BE2C (cell line): ENCODE measurements around the gene DCAF7.

Experiments
- DNase-seq: peaks from one replicate; pipeline ENCODE4 v3.0.0-alpha.2; 2020
- H3K27me3 ChIP-seq: fragments of 250-450 bp; sonication (Bioruptor Pico); 2 replicates; pipeline ENCODE4 v1.5.1; 2020; ENCODE audit warnings: mild to moderate bottlenecking
- H3K36me3 ChIP-seq: fragments of 250-450 bp; sonication (Bioruptor Pico); 2 replicates; pipeline ENCODE4 v1.5.1; 2020; ENCODE audit warnings: mild to moderate bottlenecking
- H3K4me1 ChIP-seq: fragments of 250-450 bp; sonication (Bioruptor Pico); 2 replicates; pipeline ENCODE4 v1.5.1; 2020
- H3K4me3 ChIP-seq: 2 replicates; pipeline ENCODE4 v1.5.1; 2011; ENCODE audit warnings: low read depth, low read length
- H3K9me3 ChIP-seq: fragments of 250-450 bp; sonication (Bioruptor Pico); 2 replicates; pipeline ENCODE4 v1.5.1; 2020
- TF ChIP-seq, protein P1 (sequence below): IDR thresholded peaks from 2 replicates; pipeline ENCODE4 v1.5.1; 2012; ENCODE audit warnings: mild to moderate bottlenecking, low read depth, low read length

Gene DCAF7

DNA sequence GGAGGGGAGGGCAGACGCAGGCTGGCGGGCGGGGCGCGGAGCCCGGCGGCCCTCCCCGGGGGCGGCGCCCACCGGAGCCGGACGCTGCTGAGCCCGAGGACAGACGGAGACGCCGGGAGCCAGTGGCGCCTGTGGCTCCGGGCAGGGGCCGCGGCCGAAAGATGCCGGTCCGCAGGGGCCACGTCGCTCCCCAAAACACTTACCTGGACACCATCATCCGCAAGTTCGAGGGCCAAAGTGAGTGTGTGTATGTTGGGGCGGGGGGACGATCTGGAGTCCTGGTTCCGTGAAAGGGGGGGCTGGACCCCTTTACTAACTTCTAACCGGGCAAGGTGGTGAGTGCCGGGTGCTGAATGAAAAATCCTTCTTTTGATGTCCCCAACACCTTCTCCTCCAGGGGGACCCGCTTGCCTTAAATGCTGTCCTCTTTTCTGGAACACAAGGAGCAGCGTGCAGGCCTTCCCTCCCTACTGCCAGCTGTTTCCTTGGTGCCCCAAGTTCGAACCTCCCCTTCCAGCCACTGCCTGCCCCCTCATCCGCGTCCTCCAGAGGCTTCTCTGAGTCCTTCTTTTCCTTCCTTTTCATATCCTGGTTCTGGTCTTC is 26.9 kb upstream of the DCAF7 start, which contains the start of gene KCNH6:
TSS of gene KCNH6 (plus strand) at position 106 of the 603 bp plus-strand sequence. CDS start at position 162, 56 bp downstream.
- TF ChIP-seq, protein P1, sequence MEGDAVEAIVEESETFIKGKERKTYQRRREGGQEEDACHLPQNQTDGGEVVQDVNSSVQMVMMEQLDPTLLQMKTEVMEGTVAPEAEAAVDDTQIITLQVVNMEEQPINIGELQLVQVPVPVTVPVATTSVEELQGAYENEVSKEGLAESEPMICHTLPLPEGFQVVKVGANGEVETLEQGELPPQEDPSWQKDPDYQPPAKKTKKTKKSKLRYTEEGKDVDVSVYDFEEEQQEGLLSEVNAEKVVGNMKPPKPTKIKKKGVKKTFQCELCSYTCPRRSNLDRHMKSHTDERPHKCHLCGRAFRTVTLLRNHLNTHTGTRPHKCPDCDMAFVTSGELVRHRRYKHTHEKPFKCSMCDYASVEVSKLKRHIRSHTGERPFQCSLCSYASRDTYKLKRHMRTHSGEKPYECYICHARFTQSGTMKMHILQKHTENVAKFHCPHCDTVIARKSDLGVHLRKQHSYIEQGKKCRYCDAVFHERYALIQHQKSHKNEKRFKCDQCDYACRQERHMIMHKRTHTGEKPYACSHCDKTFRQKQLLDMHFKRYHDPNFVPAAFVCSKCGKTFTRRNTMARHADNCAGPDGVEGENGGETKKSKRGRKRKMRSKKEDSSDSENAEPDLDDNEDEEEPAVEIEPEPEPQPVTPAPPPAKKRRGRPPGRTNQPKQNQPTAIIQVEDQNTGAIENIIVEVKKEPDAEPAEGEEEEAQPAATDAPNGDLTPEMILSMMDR, result peak; percentile 27
- no peaks in the 10 kb centered on the region for H3K9me3 ChIP-seq
- DNase-seq, result no peak
- H3K4me3 ChIP-seq, result peak within 1 kb of the TSS; percentile 61
- no peaks in the 10 kb centered on the region for H3K36me3 ChIP-seq
- no peaks in the 10 kb centered on the region; the same call in 1 of the 2 replicates for H3K4me1 ChIP-seq
- no peaks in the 10 kb centered on the region for H3K27me3 ChIP-seq

DNA sequence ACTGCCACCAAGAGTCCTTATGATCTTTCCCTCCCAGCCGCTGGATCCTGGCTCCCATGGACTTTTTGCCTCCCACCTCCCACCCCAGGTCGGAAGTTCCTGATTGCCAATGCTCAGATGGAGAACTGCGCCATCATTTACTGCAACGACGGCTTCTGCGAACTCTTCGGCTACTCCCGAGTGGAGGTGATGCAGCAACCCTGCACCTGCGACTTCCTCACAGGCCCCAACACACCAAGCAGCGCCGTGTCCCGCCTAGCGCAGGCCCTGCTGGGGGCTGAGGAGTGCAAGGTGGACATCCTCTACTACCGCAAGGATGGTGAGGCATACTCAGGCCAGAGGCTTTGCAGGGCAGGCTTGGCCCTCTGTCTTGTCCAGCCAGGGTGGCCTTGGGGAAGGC is 26.2 kb upstream of the DCAF7 start:
- TF ChIP-seq, protein P1, result no peak
- H3K4me1 ChIP-seq, result no peaks in the 10 kb centered on the region; the same call in 1 of the 2 replicates
- DNase-seq, result no peak
- H3K9me3 ChIP-seq, result no peaks in the 10 kb centered on the region
- no peaks in the 10 kb centered on the region for H3K27me3 ChIP-seq
- no peak overlapping the region for H3K4me3 ChIP-seq
- no peaks in the 10 kb centered on the region for H3K36me3 ChIP-seq

DNA sequence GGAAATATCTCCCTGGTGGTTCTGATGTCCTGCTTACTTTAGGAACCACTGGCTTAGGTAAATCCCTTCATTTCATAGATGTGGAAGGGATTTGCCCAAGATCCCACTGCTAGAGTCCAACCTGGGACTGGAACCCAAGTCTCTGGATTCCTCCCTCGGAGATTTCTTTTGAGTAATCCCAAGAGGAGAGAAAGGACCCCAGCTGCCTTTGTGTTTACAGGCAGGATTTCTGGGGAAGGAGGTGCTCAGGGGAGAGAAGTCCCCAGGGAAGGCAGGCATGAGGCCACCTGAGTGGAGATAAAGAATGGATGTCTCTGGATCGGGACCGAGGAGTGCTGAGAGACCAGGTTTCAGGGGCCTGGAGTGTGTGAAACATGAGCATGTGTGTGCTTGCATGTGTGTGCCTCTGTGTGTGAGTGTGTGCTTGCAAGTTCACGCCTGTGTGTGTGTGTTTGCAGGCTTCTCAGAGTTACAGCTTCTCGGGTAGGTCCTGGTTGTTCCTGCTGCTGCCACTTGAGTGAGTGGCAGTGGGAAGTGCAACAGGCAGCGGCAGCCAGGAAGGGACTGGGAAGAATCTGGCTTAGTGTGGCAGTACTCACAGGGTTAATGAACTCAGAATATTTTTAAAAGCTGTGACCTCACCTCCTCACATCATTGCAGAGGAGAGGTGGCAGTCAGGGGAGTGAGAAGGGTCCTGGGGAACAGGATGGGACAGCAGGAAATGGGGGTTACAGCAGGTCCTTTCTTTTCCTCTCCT is 24.9 kb upstream of the DCAF7 start:
- Histone ChIP-seq H3K4me3 (no peak overlapping the region), H3K4me1 (peaks cover 7% of the 10 kb centered on the region), H3K36me3 (no peaks in the 10 kb centered on the region), H3K9me3 (no peaks in the 10 kb centered on the region), H3K27me3 (no peaks in the 10 kb centered on the region)
- DNase-seq, result no peak
- TF ChIP-seq, protein P1, result no peak

DNA sequence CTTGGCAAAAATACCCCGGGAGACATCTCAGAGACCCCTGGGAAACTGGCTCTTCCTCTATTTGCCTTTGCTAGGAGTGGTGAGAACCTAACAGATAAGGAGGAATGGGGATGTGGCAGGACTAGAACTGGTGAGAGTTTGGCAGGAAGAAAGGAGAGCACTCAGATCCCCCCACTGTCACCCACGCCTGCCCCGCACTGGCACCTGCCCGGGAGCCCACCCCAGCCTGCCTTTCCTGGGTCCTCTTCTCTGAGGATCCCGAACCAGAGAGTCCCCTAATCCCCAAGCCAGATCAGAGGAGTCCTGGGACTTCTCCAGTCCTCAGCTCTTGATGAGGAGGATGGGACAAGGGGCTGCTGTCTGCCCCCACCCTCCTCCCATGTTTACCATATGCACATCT is 23.4 kb upstream of the DCAF7 start:
- TF ChIP-seq, protein P1, result no peak
- no peak for DNase-seq
- no peak overlapping the region for H3K4me3 ChIP-seq
- H3K9me3 ChIP-seq, result no peaks in the 10 kb centered on the region
- H3K4me1 ChIP-seq, result peaks cover 21% of the 10 kb centered on the region
- H3K27me3 ChIP-seq, result no peaks in the 10 kb centered on the region
- H3K36me3 ChIP-seq, result no peaks in the 10 kb centered on the region

DNA sequence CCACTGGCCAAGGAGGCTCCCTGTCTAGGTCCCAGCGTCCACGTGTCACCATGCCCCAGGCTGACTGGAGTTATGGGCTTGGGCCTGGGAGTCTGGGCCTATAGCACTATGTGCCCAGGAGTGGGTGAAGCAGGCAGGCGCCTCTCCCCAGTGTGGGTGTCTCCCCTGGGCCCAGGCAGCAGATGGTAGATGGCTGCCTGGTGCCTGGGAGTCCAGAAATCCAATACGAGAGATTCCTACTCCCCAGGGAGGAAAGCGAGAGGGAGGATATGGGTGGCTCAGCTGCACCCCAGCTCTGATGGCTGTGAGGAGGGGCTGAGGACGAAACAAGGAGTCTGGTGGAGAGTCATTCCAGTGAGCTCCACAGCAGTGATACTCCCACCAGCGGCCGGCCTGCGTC is 22.1 kb upstream of the DCAF7 start:
- TF ChIP-seq, protein P1, result no peak
- no peak for DNase-seq

More for the DNA sequence above, 22.1 kb upstream of the DCAF7 start:
- peaks cover 21% of the 10 kb centered on the region for H3K4me1 ChIP-seq
- no peaks in the 10 kb centered on the region for H3K9me3 ChIP-seq
- no peaks in the 10 kb centered on the region for H3K27me3 ChIP-seq
- H3K36me3 ChIP-seq, result no peaks in the 10 kb centered on the region
- no peak overlapping the region for H3K4me3 ChIP-seq
